Hepatocyte (in vitro differentiated cells): ENCODE measurements around the gene CEACAM6.

Experiments used
- CTCF ChIP-seq: fragments of 200-600 bp; sonication (generic); IDR thresholded peaks from 2 replicates; pipeline ENCODE4 v1.5.1; 2016; ENCODE audit warnings: antibody characterized with exemption, mild to moderate bottlenecking; ENCODE audit not compliant: poor library complexity
- EZH2 ChIP-seq: fragments of 200-600 bp; sonication (generic); IDR thresholded peaks from 2 replicates; pipeline ENCODE4 v1.6.1; 2016; ENCODE audit warnings: antibody characterized with exemption, mild to moderate bottlenecking, borderline replicate concordance
- EZH2phosphoT487 ChIP-seq: fragments of 200-600 bp; sonication (generic); IDR thresholded peaks from one replicate; pipeline ENCODE4 v1.6.1; 2018; ENCODE audit warnings: antibody characterized with exemption, mild to moderate bottlenecking, low read depth, moderate library complexity; ENCODE audit not compliant: unreplicated experiment, severe bottlenecking

- TF ChIP-seq CTCF (no peak), EZH2 (no peak), EZH2phosphoT487 (no peak)
Measured at GRCh38 chr19:41714598-41714997, 40.7 kb upstream of the CEACAM6 start.
